MM.1S (cell line): ENCODE measurements around the gene CTRB2.

ENCODE experiments used
- DNase-seq: peaks from one replicate; pipeline ENCODE4 v3.0.0-alpha.2; 2015
- H2AFZ ChIP-seq: fragments of 300-600 bp; sonication (generic); 2 replicates; pipeline ENCODE4 v1.6.0; 2016; ENCODE audit warnings: antibody characterized with exemption, low read length
- H3F3A ChIP-seq: fragments of 300-600 bp; sonication (generic); 2 replicates; pipeline ENCODE4 v1.6.1; 2016; ENCODE audit warnings: mild to moderate bottlenecking, antibody characterized with exemption, low read length, moderate library complexity, mixed read lengths; ENCODE audit not compliant: insufficient read depth
- H3K27ac ChIP-seq: fragments of 300-600 bp; sonication (generic); 2 replicates; pipeline ENCODE4 v1.5.1; 2016; ENCODE audit warnings: mild to moderate bottlenecking, low read length
- H3K27me3 ChIP-seq: fragments of 300-600 bp; sonication (generic); replicated peaks from 2 replicates; pipeline ENCODE4 v1.6.0; 2016; ENCODE audit warnings: low read length; ENCODE audit not compliant: insufficient read depth
- H3K36me3 ChIP-seq: fragments of 300-600 bp; sonication (generic); replicated peaks from 2 replicates; pipeline ENCODE4 v1.6.1; 2016; ENCODE audit warnings: mild to moderate bottlenecking, low read length, mixed read lengths; ENCODE audit not compliant: insufficient read depth
- H3K4me1 ChIP-seq: fragments of 300-600 bp; sonication (generic); 2 replicates; pipeline ENCODE4 v1.6.1; 2016; ENCODE audit warnings: low read length, mixed read lengths
- H3K4me2 ChIP-seq: fragments of 300-600 bp; sonication (generic); 2 replicates; pipeline ENCODE4 v1.6.0; 2016; ENCODE audit warnings: low read depth, low read length
- H3K4me3 ChIP-seq: fragments of 300-600 bp; sonication (generic); 2 replicates; pipeline ENCODE4 v1.5.1; 2016; ENCODE audit warnings: low read length, mixed read lengths
- H3K79me2 ChIP-seq: fragments of 300-600 bp; sonication (generic); 2 replicates; pipeline ENCODE4 v1.6.1; 2016; ENCODE audit warnings: mixed run types, low read length, mixed read lengths
- H3K9ac ChIP-seq: fragments of 300-600 bp; sonication (generic); 2 replicates; pipeline ENCODE4 v1.6.1; 2016; ENCODE audit warnings: low read length, mixed read lengths
- H3K9me2 ChIP-seq: fragments of 300-600 bp; sonication (generic); replicated peaks from 2 replicates; pipeline ENCODE4 v1.6.1; 2016; ENCODE audit warnings: mild to moderate bottlenecking, low read length, mixed read lengths; ENCODE audit not compliant: insufficient read depth
- H3K9me3 ChIP-seq: fragments of 300-600 bp; sonication (generic); replicated peaks from 2 replicates; pipeline ENCODE4 v1.6.1; 2016; ENCODE audit warnings: mild to moderate bottlenecking, low read length, mixed read lengths; ENCODE audit not compliant: insufficient read depth
- H4K20me1 ChIP-seq: fragments of 300-600 bp; sonication (generic); 2 replicates; pipeline ENCODE4 v1.6.1; 2016; ENCODE audit warnings: mild to moderate bottlenecking, low read length, moderate library complexity, mixed read lengths; ENCODE audit not compliant: insufficient read depth
- EZH2 ChIP-seq: fragments of 300-600 bp; sonication (generic); optimal IDR thresholded peaks from 2 replicates; pipeline ENCODE3; 2017; ENCODE audit warnings: low read depth, mild to moderate bottlenecking, antibody characterized with exemption, low read length, mixed read lengths
- EZH2phosphoT487 ChIP-seq: fragments of 300-600 bp; sonication (generic); IDR thresholded peaks from 2 replicates; pipeline ENCODE4 v1.6.1; 2018; ENCODE audit warnings: antibody characterized with exemption, low read length
- TF ChIP-seq, protein P1 (sequence below): fragments of 300-600 bp; sonication (generic); IDR thresholded peaks from 2 replicates; pipeline ENCODE4 v1.5.1; 2016; ENCODE audit warnings: antibody characterized with exemption, low read length, mixed read lengths

The CTRB2 gene

GRCh38 chr16:75193265-75193650, 13.7 kb downstream of the CTRB2 start:
- H3K36me3 ChIP-seq, result no peaks in the 10 kb centered on the region
- H3K9me2 ChIP-seq, result no peaks in the 10 kb centered on the region
- no peaks in the 10 kb centered on the region for H3K27me3 ChIP-seq
- no peak overlapping the region for H3K4me3 ChIP-seq
- H3K27ac ChIP-seq, result no peak overlapping the region
- H3F3A ChIP-seq, result no peaks in the 10 kb centered on the region
- no peak overlapping the region for H2AFZ ChIP-seq
- no peaks in the 10 kb centered on the region for H3K9me3 ChIP-seq
- H3K79me2 ChIP-seq, result no peaks in the 10 kb centered on the region
- no peaks in the 10 kb centered on the region for H3K4me1 ChIP-seq
- H4K20me1 ChIP-seq, result no peaks in the 10 kb centered on the region
- no peak for TF ChIP-seq EZH2phosphoT487
- no peak for TF ChIP-seq EZH2
- TF ChIP-seq, protein P1, sequence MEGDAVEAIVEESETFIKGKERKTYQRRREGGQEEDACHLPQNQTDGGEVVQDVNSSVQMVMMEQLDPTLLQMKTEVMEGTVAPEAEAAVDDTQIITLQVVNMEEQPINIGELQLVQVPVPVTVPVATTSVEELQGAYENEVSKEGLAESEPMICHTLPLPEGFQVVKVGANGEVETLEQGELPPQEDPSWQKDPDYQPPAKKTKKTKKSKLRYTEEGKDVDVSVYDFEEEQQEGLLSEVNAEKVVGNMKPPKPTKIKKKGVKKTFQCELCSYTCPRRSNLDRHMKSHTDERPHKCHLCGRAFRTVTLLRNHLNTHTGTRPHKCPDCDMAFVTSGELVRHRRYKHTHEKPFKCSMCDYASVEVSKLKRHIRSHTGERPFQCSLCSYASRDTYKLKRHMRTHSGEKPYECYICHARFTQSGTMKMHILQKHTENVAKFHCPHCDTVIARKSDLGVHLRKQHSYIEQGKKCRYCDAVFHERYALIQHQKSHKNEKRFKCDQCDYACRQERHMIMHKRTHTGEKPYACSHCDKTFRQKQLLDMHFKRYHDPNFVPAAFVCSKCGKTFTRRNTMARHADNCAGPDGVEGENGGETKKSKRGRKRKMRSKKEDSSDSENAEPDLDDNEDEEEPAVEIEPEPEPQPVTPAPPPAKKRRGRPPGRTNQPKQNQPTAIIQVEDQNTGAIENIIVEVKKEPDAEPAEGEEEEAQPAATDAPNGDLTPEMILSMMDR, result no peak
- H3K4me2 ChIP-seq, result no peak overlapping the region
- no peak overlapping the region for H3K9ac ChIP-seq
- no peak for DNase-seq

- Histone ChIP-seq H3F3A (no peaks in the 10 kb centered on the region), H3K9ac (no peak overlapping the region), H3K4me2 (no peak overlapping the region), H3K79me2 (no peaks in the 10 kb centered on the region), H2AFZ (no peak overlapping the region), H3K27me3 (no peaks in the 10 kb centered on the region), H3K36me3 (no peaks in the 10 kb centered on the region), H3K9me2 (no peaks in the 10 kb centered on the region), H4K20me1 (no peaks in the 10 kb centered on the region), H3K4me1 (no peaks in the 10 kb centered on the region), H3K4me3 (no peak overlapping the region), H3K9me3 (no peaks in the 10 kb centered on the region), H3K27ac (no peak overlapping the region)
- no peak for DNase-seq
- TF ChIP-seq, protein P1, result no peak
- TF ChIP-seq EZH2 (no peak), EZH2phosphoT487 (no peak)
Observed at GRCh38 chr16:75192606-75193264, 14.2 kb downstream of the CTRB2 start.

- Histone ChIP-seq H3K9ac (no peak overlapping the region), H3K9me3 (no peaks in the 10 kb centered on the region), H3F3A (no peaks in the 10 kb centered on the region), H4K20me1 (no peaks in the 10 kb centered on the region), H3K79me2 (no peaks in the 10 kb centered on the region), H3K27ac (no peak overlapping the region), H3K4me1 (no peaks in the 10 kb centered on the region), H3K4me2 (no peak overlapping the region), H2AFZ (no peak overlapping the region), H3K9me2 (no peaks in the 10 kb centered on the region), H3K36me3 (no peaks in the 10 kb centered on the region), H3K27me3 (no peaks in the 10 kb centered on the region), H3K4me3 (no peak overlapping the region)
- DNase-seq, result no peak
- no peak for TF ChIP-seq EZH2
- TF ChIP-seq, protein P1, result no peak
Observed at GRCh38 chr16:75189638-75190245, 17.2 kb downstream of the CTRB2 start.
